H9 (cell line): ENCODE results near the gene PHACTR1. TPM values are rescaled to one million over a fixed set of nuclear protein-coding genes. Genes with fewer than 3 reads are reported as not detected.

Experiments used
- DNase-seq: peaks from one replicate; pipeline ENCODE4 v3.0.0-alpha.2; 2017
- H2AFZ ChIP-seq: one replicate; pipeline ENCODE4 v1.6.1; 2013; ENCODE audit warnings: mild to moderate bottlenecking, low read length, control low read depth, moderate library complexity
- H2AK5ac ChIP-seq: 2 replicates; pipeline ENCODE4 v1.6.1; 2013; ENCODE audit warnings: low read length, control low read depth, mixed read lengths; ENCODE audit not compliant: insufficient read length
- H2BK120ac ChIP-seq: one replicate; pipeline ENCODE4 v1.6.1; 2013; ENCODE audit warnings: low read depth, mild to moderate bottlenecking, low read length, control low read depth, inconsistent platforms; ENCODE audit not compliant: poor library complexity, severe bottlenecking
- H2BK12ac ChIP-seq: 2 replicates; pipeline ENCODE4 v1.6.1; 2013; ENCODE audit warnings: low read length, control low read depth, mixed read lengths, low read depth; ENCODE audit not compliant: insufficient read length
- H2BK15ac ChIP-seq: 2 replicates; pipeline ENCODE4 v1.6.1; 2013; ENCODE audit warnings: low read depth, low read length, control low read depth
- H2BK20ac ChIP-seq: one replicate; pipeline ENCODE4 v1.6.1; 2013; ENCODE audit warnings: low read depth, mild to moderate bottlenecking, low read length, control low read depth, inconsistent platforms; ENCODE audit not compliant: poor library complexity, severe bottlenecking
- H2BK5ac ChIP-seq: 2 replicates; pipeline ENCODE4 v1.6.1; 2013; ENCODE audit warnings: low read length, control low read depth, mixed read lengths; ENCODE audit not compliant: insufficient read length
- H3K14ac ChIP-seq: 2 replicates; pipeline ENCODE4 v1.6.1; 2013; ENCODE audit warnings: low read length, control low read depth; ENCODE audit not compliant: insufficient read depth
- H3K18ac ChIP-seq: 2 replicates; pipeline ENCODE4 v1.6.1; 2013; ENCODE audit warnings: low read depth, mild to moderate bottlenecking, mixed read lengths, low read length, control low read depth; ENCODE audit not compliant: insufficient read length
- H3K23ac ChIP-seq: 2 replicates; pipeline ENCODE4 v1.6.1; 2013; ENCODE audit warnings: low read length, control low read depth, mixed read lengths, low read depth; ENCODE audit not compliant: insufficient read length
- H3K23me2 ChIP-seq: 2 replicates; pipeline ENCODE4 v1.6.1; 2013; ENCODE audit warnings: low read depth, mild to moderate bottlenecking, mixed read lengths, low read length, control low read depth; ENCODE audit not compliant: insufficient read length, poor library complexity, severe bottlenecking
- H3K27ac ChIP-seq: 2 replicates; pipeline ENCODE4 v1.5.1; 2013; ENCODE audit warnings: low read length, control low read depth, mixed read lengths, low read depth; ENCODE audit not compliant: insufficient read length
- H3K27me3 ChIP-seq: 2 replicates; pipeline ENCODE4 v1.6.1; 2013; ENCODE audit warnings: low read length, control low read depth, inconsistent platforms; ENCODE audit not compliant: insufficient read depth
- H3K4ac ChIP-seq: 2 replicates; pipeline ENCODE4 v1.6.1; 2013; ENCODE audit warnings: low read depth, mild to moderate bottlenecking, control low read depth, inconsistent platforms, low read length, moderate library complexity
- H3K4me1 ChIP-seq: 2 replicates; pipeline ENCODE4 v1.6.1; 2013; ENCODE audit warnings: low read length, control low read depth, inconsistent platforms; ENCODE audit not compliant: insufficient read depth
- H3K4me2 ChIP-seq: 2 replicates; pipeline ENCODE4 v1.6.1; 2013; ENCODE audit warnings: low read length, control low read depth, mixed read lengths; ENCODE audit not compliant: insufficient read length, insufficient read depth
- H3K56ac ChIP-seq: 2 replicates; pipeline ENCODE4 v1.6.1; 2013; ENCODE audit warnings: low read depth, mild to moderate bottlenecking, mixed read lengths, low read length, control low read depth; ENCODE audit not compliant: insufficient read length
- H3K79me1 ChIP-seq: 2 replicates; pipeline ENCODE4 v1.6.1; 2013; ENCODE audit warnings: low read depth, mild to moderate bottlenecking, moderate library complexity, low read length, control low read depth, inconsistent platforms; ENCODE audit not compliant: insufficient read depth, poor library complexity, severe bottlenecking
- H3K79me2 ChIP-seq: 2 replicates; pipeline ENCODE4 v1.6.1; 2013; ENCODE audit warnings: low read length, control low read depth, inconsistent platforms; ENCODE audit not compliant: insufficient read depth
- H3K9ac ChIP-seq: 2 replicates; pipeline ENCODE4 v1.6.1; 2013; ENCODE audit warnings: low read length, control low read depth, mixed read lengths; ENCODE audit not compliant: insufficient read length; ENCODE audit errors: extremely low read depth
- H3K9me3 ChIP-seq: one replicate; pipeline ENCODE4 v1.6.1; 2013; ENCODE audit warnings: low read depth, low read length, inconsistent platforms; ENCODE audit not compliant: control insufficient read depth
- H3T11ph ChIP-seq: one replicate; pipeline ENCODE4 v1.6.1; 2013; ENCODE audit warnings: mild to moderate bottlenecking, low read length, control low read depth, inconsistent platforms
- H4K20me1 ChIP-seq: one replicate; pipeline ENCODE4 v1.6.1; 2013; ENCODE audit not compliant: control insufficient read depth, insufficient read length, insufficient read depth
- H4K5ac ChIP-seq: 2 replicates; pipeline ENCODE4 v1.6.1; 2013; ENCODE audit warnings: low read depth, mild to moderate bottlenecking, mixed read lengths, low read length, control low read depth; ENCODE audit not compliant: insufficient read length
- H4K8ac ChIP-seq: replicated peaks from 2 replicates; pipeline ENCODE4 v1.6.1; 2013; ENCODE audit warnings: low read length, control low read depth, mixed read lengths, low read depth; ENCODE audit not compliant: insufficient read length
- H4K91ac ChIP-seq: 2 replicates; pipeline ENCODE4 v1.6.1; 2013; ENCODE audit warnings: low read depth, mild to moderate bottlenecking, moderate library complexity, mixed read lengths, low read length, control low read depth; ENCODE audit not compliant: insufficient read length
- H3K27ac Mint-ChIP-seq, 3 experiments: 2 replicates in 2 of 3; 3 replicates in 1 of 3; pipeline ENCODE4 v1.8.0; 2020 to 2021; ENCODE audit warnings: mixed read lengths in 3 of 3, mild to moderate bottlenecking in 1 of 3, moderate library complexity in 1 of 3
- H3K27me3 Mint-ChIP-seq: 2 replicates; pipeline ENCODE4 v1.8.0; 2021; ENCODE audit warnings: low read depth, mild to moderate bottlenecking, moderate library complexity, mixed read lengths
- H3K36me3 Mint-ChIP-seq, 3 experiments: 2 replicates in 2 of 3; 3 replicates in 1 of 3; pipeline ENCODE4 v1.8.0; 2020 to 2021; ENCODE audit warnings: low read depth in 3 of 3, mixed read lengths in 3 of 3; ENCODE audit not compliant: insufficient read depth in 1 of 3
- H3K4me1 Mint-ChIP-seq, 2 experiments: 2 replicates each; pipeline ENCODE4 v1.8.0; 2020; ENCODE audit warnings: mixed read lengths in 2 of 2
- H3K4me3 Mint-ChIP-seq, 2 experiments: 2 replicates in 1 of 2; 3 replicates in 1 of 2; pipeline ENCODE4 v1.8.0; 2020 to 2021; ENCODE audit warnings: mild to moderate bottlenecking in 2 of 2, mixed read lengths in 2 of 2, moderate library complexity in 1 of 2
- H3K9me3 Mint-ChIP-seq, 2 experiments: 2 replicates in 1 of 2; 3 replicates in 1 of 2; pipeline ENCODE4 v1.8.0; 2020; ENCODE audit warnings: mild to moderate bottlenecking in 2 of 2, mixed read lengths in 2 of 2, moderate library complexity in 1 of 2
- WGBS: extraction: QIAGEN DNeasy Blood & Tissue Kit; methylation state at CpG from one replicate; pipeline ENCODE4 v1.1.7; 2013; ENCODE audit warnings: missing lambda C conversion rate, low lambda C conversion rate, mixed read lengths; ENCODE audit not compliant: insufficient read length; ENCODE audit errors: extremely low coverage; 5-methylcytosine and 5-hydroxymethylcytosine counted together
- total RNA-seq: library from RNA; stranded (reverse); gene quantifications from 2 replicates; pipeline ENCODE4 v1.2.1, GENCODE V29; 2021
- TF ChIP-seq, protein P1 (sequence below): fragments of 200-600 bp; sonication (generic); conservative IDR thresholded peaks from 3 replicates; pipeline ENCODE4 v1.8.0; 2021; ENCODE audit warnings: antibody characterized with exemption, mild to moderate bottlenecking

Gene PHACTR1
- total RNA-seq, 1 experiment from 2014 or later: 15.9 TPM

- H3K9me3 Mint-ChIP-seq: no peaks in the 10 kb centered on the region
- no CpG with 5 or more reads among the region's 2 CpGs for WGBS
These were observed 98.5 kb downstream of the PHACTR1 start for GRCh38 chr6:12815089-12815488.

More at GRCh38 chr6:12815089-12815488, 98.5 kb downstream of the PHACTR1 start:
- Histone ChIP-seq H2BK120ac (no peak overlapping the region), H4K91ac (no peak overlapping the region), H3K18ac (no peak overlapping the region), H3K9me3 (no peaks in the 10 kb centered on the region), H3K4me1 (peaks cover 2% of the 10 kb centered on the region; the same call in 1 of the 2 replicates), H3K23me2 (no peaks in the 10 kb centered on the region), H2AK5ac (no peak overlapping the region), H3K4ac (no peak overlapping the region), H3K79me2 (no peaks in the 10 kb centered on the region), H2BK12ac (no peak overlapping the region), H3K27ac (no peak overlapping the region), H2AFZ (no peak overlapping the region), H3K9ac (no peak overlapping the region), H3K27me3 (no peaks in the 10 kb centered on the region), H3T11ph (no peak overlapping the region), H3K4me2 (no peak overlapping the region), H3K79me1 (no peaks in the 10 kb centered on the region), H3K56ac (no peak overlapping the region), H2BK15ac (no peak overlapping the region), H4K5ac (no peak overlapping the region), H4K8ac (no peak overlapping the region), H2BK5ac (no peak overlapping the region), H3K23ac (no peak overlapping the region), H4K20me1 (no peaks in the 10 kb centered on the region), H2BK20ac (no peak overlapping the region), H3K14ac (no peak overlapping the region)
- Mint-ChIP-seq H3K27ac (no peak overlapping the region), H3K27me3 (no peaks in the 10 kb centered on the region), H3K4me3 (no peak overlapping the region), H3K4me1 (peaks cover 4 to 10% of the 10 kb centered on the region in 2 experiments; a peak in 3 of 4 replicates), H3K36me3 (no peaks in the 10 kb centered on the region; a peak in 2 of 7 replicates)
- TF ChIP-seq, protein P1, sequence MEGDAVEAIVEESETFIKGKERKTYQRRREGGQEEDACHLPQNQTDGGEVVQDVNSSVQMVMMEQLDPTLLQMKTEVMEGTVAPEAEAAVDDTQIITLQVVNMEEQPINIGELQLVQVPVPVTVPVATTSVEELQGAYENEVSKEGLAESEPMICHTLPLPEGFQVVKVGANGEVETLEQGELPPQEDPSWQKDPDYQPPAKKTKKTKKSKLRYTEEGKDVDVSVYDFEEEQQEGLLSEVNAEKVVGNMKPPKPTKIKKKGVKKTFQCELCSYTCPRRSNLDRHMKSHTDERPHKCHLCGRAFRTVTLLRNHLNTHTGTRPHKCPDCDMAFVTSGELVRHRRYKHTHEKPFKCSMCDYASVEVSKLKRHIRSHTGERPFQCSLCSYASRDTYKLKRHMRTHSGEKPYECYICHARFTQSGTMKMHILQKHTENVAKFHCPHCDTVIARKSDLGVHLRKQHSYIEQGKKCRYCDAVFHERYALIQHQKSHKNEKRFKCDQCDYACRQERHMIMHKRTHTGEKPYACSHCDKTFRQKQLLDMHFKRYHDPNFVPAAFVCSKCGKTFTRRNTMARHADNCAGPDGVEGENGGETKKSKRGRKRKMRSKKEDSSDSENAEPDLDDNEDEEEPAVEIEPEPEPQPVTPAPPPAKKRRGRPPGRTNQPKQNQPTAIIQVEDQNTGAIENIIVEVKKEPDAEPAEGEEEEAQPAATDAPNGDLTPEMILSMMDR: no peak
- DNase-seq: no peak
